HG03103 (cell line): Measurements from ENCODE around the gene UFD1.

ENCODE experiments used
- ATAC-seq: cut with Tn5 transposase; IDR thresholded peaks from one replicate; pipeline ENCODE4 v1.9.1; 2021; ENCODE audit warnings: low read depth; ENCODE audit not compliant: unreplicated experiment

Gene UFD1

GRCh38 chr22:19497245-19497644 is 18.3 kb upstream of the UFD1 start:
- ATAC-seq = no peak

GRCh38 chr22:19496324-19496630 is 17.3 kb upstream of the UFD1 start:
- no peak for ATAC-seq

- ATAC-seq = no peak
Measured at GRCh38 chr22:19495562-19496323, 16.8 kb upstream of the UFD1 start.

- ATAC-seq = no peak
Measured at GRCh38 chr22:19494676-19495173, 15.7 kb upstream of the UFD1 start.

GRCh38 chr22:19494001-19494560 is 15.1 kb upstream of the UFD1 start:
- ATAC-seq = no peak

- no peak for ATAC-seq
Measured at GRCh38 chr22:19492504-19493174, 13.6 kb upstream of the UFD1 start.

- no peak for ATAC-seq
Measured at GRCh38 chr22:19490628-19491230, 11.7 kb upstream of the UFD1 start.

- ATAC-seq = no peak
Measured at GRCh38 chr22:19488884-19489843, 10.2 kb upstream of the UFD1 start.

- ATAC-seq = no peak
Measured at GRCh38 chr22:19488285-19488684, 9.3 kb upstream of the UFD1 start.

GRCh38 chr22:19483481-19484244 is 4.7 kb upstream of the UFD1 start:
- no peak for ATAC-seq

- no peak for ATAC-seq
Measured at GRCh38 chr22:19482297-19482696, 3.3 kb upstream of the UFD1 start.

GRCh38 chr22:19480789-19481188 is 1.8 kb upstream of the UFD1 start:
- ATAC-seq = no peak

- ATAC-seq = no peak
Measured at GRCh38 chr22:19480173-19480568, 1.2 kb upstream of the UFD1 start.

- peak; percentile 73 for ATAC-seq
Measured at GRCh38 chr22:19479355-19480172, 571 bp upstream of the UFD1 start, which contains the start of gene CDC45. TSS of gene CDC45 (plus strand) at chr22:19479920. CDS start at chr22:19479969, 49 bp downstream.

GRCh38 chr22:19478045-19478900 is 720 bp downstream of the UFD1 start:
- no peak for ATAC-seq

- no peak for ATAC-seq
Measured at GRCh38 chr22:19477321-19478044, 1.5 kb downstream of the UFD1 start.

GRCh38 chr22:19476023-19476422 is 3.0 kb downstream of the UFD1 start:
- ATAC-seq = no peak
